KMS-11 (cell line): ENCODE data around the gene CCSER1.

ENCODE experiments used
- H2AFZ ChIP-seq: fragments of 200-600 bp; sonication (generic); 2 replicates; pipeline ENCODE4 v1.6.1; 2016; ENCODE audit warnings: antibody characterized with exemption, mixed run types, low read depth
- H3K27ac ChIP-seq: fragments of 200-600 bp; sonication (generic); 2 replicates; pipeline ENCODE4 v1.6.1; 2016; ENCODE audit warnings: mild to moderate bottlenecking, mixed run types
- H3K27me3 ChIP-seq: fragments of 200-600 bp; sonication (generic); 2 replicates; pipeline ENCODE4 v1.6.1; 2017; ENCODE audit warnings: mild to moderate bottlenecking, low read depth, mixed run types, moderate library complexity; ENCODE audit not compliant: insufficient read depth
- H3K36me3 ChIP-seq: fragments of 200-600 bp; sonication (generic); 2 replicates; pipeline ENCODE4 v1.6.1; 2017; ENCODE audit warnings: mild to moderate bottlenecking, mixed run types; ENCODE audit not compliant: insufficient read depth
- H3K4me1 ChIP-seq: fragments of 200-600 bp; sonication (generic); 2 replicates; pipeline ENCODE4 v1.6.1; 2016; ENCODE audit warnings: mild to moderate bottlenecking, low read depth, mixed run types; ENCODE audit not compliant: poor library complexity, severe bottlenecking
- H3K4me2 ChIP-seq: fragments of 200-600 bp; sonication (generic); 2 replicates; pipeline ENCODE4 v1.7.0; 2016; ENCODE audit warnings: mild to moderate bottlenecking, mixed run types
- H3K4me3 ChIP-seq: fragments of 200-600 bp; sonication (generic); IDR thresholded peaks from 2 replicates; pipeline ENCODE4 v1.6.1; 2017; ENCODE audit warnings: low read depth, low read length, mixed read lengths; ENCODE audit not compliant: insufficient read depth
- H3K79me2 ChIP-seq: fragments of 200-600 bp; sonication (generic); 2 replicates; pipeline ENCODE4 v1.6.1; 2016; ENCODE audit warnings: low read depth, mixed run types; ENCODE audit not compliant: insufficient read depth
- H3K9ac ChIP-seq: fragments of 200-600 bp; sonication (generic); 2 replicates; pipeline ENCODE4 v1.6.1; 2016; ENCODE audit warnings: mild to moderate bottlenecking, mixed run types
- H4K20me1 ChIP-seq: fragments of 200-600 bp; sonication (generic); 2 replicates; pipeline ENCODE4 v1.6.1; 2016; ENCODE audit warnings: mild to moderate bottlenecking, mixed run types; ENCODE audit not compliant: insufficient read depth
- CTCF ChIP-seq: fragments of 200-600 bp; sonication (generic); conservative IDR thresholded peaks from 2 replicates; pipeline ENCODE4 v1.6.1; 2017; ENCODE audit warnings: low read depth, mild to moderate bottlenecking, antibody characterized with exemption, low read length, moderate library complexity, mixed read lengths

CCSER1 gene

GRCh38 chr4:90162566-90162965 lies 35.4 kb downstream of the CCSER1 start:
- Histone ChIP-seq H3K4me3 (no peak overlapping the region), H3K79me2 (no peaks in the 10 kb centered on the region), H3K27me3 (no peaks in the 10 kb centered on the region), H3K27ac (no peak overlapping the region), H3K9ac (no peak overlapping the region), H3K4me1 (no peaks in the 10 kb centered on the region), H3K4me2 (no peak overlapping the region), H3K36me3 (no peaks in the 10 kb centered on the region), H2AFZ (no peak overlapping the region), H4K20me1 (no peaks in the 10 kb centered on the region)
- no peak for TF ChIP-seq CTCF

GRCh38 chr4:90163872-90164271 lies 36.7 kb downstream of the CCSER1 start:
- no peaks in the 10 kb centered on the region for H3K27me3 ChIP-seq
- H3K27ac ChIP-seq, result no peak overlapping the region
- TF ChIP-seq CTCF, result no peak
- H3K9ac ChIP-seq, result no peak overlapping the region
- H3K4me2 ChIP-seq, result no peak overlapping the region
- no peak overlapping the region for H2AFZ ChIP-seq
- H3K4me1 ChIP-seq, result no peaks in the 10 kb centered on the region
- H3K36me3 ChIP-seq, result no peaks in the 10 kb centered on the region
- no peaks in the 10 kb centered on the region for H3K79me2 ChIP-seq
- no peaks in the 10 kb centered on the region for H4K20me1 ChIP-seq
- no peak overlapping the region for H3K4me3 ChIP-seq

- H3K4me1 ChIP-seq, result no peaks in the 10 kb centered on the region
- H3K27ac ChIP-seq, result no peak overlapping the region
- TF ChIP-seq CTCF, result no peak
- H3K36me3 ChIP-seq, result no peaks in the 10 kb centered on the region
- no peak overlapping the region for H3K4me3 ChIP-seq
- H3K9ac ChIP-seq, result no peak overlapping the region
- H3K79me2 ChIP-seq, result no peaks in the 10 kb centered on the region
- no peak overlapping the region for H3K4me2 ChIP-seq
- H3K27me3 ChIP-seq, result no peaks in the 10 kb centered on the region
- H4K20me1 ChIP-seq, result no peaks in the 10 kb centered on the region
- no peak overlapping the region for H2AFZ ChIP-seq
Measured at GRCh38 chr4:90165883-90166282, 38.7 kb downstream of the CCSER1 start.

GRCh38 chr4:90171491-90171890 lies 44.3 kb downstream of the CCSER1 start:
- no peaks in the 10 kb centered on the region for H3K27me3 ChIP-seq
- no peak overlapping the region for H3K4me2 ChIP-seq
- no peaks in the 10 kb centered on the region for H3K79me2 ChIP-seq
- H3K36me3 ChIP-seq, result no peaks in the 10 kb centered on the region
- H2AFZ ChIP-seq, result no peak overlapping the region
- H3K4me3 ChIP-seq, result no peak overlapping the region
- TF ChIP-seq CTCF, result no peak
- no peak overlapping the region for H3K9ac ChIP-seq
- H3K4me1 ChIP-seq, result no peaks in the 10 kb centered on the region
- no peak overlapping the region for H3K27ac ChIP-seq
- no peaks in the 10 kb centered on the region for H4K20me1 ChIP-seq

GRCh38 chr4:90174621-90175023 lies 47.4 kb downstream of the CCSER1 start:
- Histone ChIP-seq H3K36me3 (no peaks in the 10 kb centered on the region), H3K27me3 (no peaks in the 10 kb centered on the region), H3K4me3 (no peak overlapping the region), H4K20me1 (no peaks in the 10 kb centered on the region), H3K9ac (no peak overlapping the region), H3K27ac (no peak overlapping the region), H2AFZ (no peak overlapping the region), H3K4me2 (no peak overlapping the region), H3K79me2 (no peaks in the 10 kb centered on the region), H3K4me1 (no peaks in the 10 kb centered on the region)
- TF ChIP-seq CTCF, result no peak
